HL-60 (cell line): Measurements from ENCODE around the gene MOB3B.

ENCODE experiments used
- CTCF ChIP-seq: IDR thresholded peaks from one replicate; pipeline ENCODE4 v1.5.1; 2011; ENCODE audit warnings: low read length, control low read depth, inconsistent platforms; ENCODE audit not compliant: insufficient read depth
- GABPA ChIP-seq: IDR thresholded peaks from 2 replicates; pipeline ENCODE4 v1.6.1; 2012; ENCODE audit warnings: low read depth
- POLR2AphosphoS5 ChIP-seq: IDR thresholded peaks from 2 replicates; pipeline ENCODE4 v1.6.1; 2012; ENCODE audit warnings: low read depth
- REST ChIP-seq: IDR thresholded peaks from 2 replicates; pipeline ENCODE4 v1.6.1; 2012; ENCODE audit warnings: low read depth; ENCODE audit not compliant: insufficient replicate concordance

GRCh38 chr9:27308691-27309390 lies 220.8 kb downstream of the MOB3B start:
- TF ChIP-seq CTCF: no peak
- no peak for TF ChIP-seq REST
- no peak for TF ChIP-seq POLR2AphosphoS5
- TF ChIP-seq GABPA: no peak
